ENCODE results near the gene LRP1B. TPM values are rescaled to one million over a fixed set of nuclear protein-coding genes. Genes with fewer than 3 reads are reported as not detected.

LRP1B gene
- total and polyA plus RNA-seq, 2 experiments from 2014 or later, result not detected

- no peaks in the 10 kb centered on the region for H3K79me2 ChIP-seq (ENCODE audit: insufficient read depth)
- no peak overlapping the region for H2AFZ ChIP-seq
- H3K9me2 ChIP-seq (ENCODE audit: insufficient read depth), result no peaks in the 10 kb centered on the region
- no peak for TF ChIP-seq EZH2phosphoT487 (IDR thresholded peaks at IDR 0.05; ENCODE audit: insufficient read depth, low read depth)
- TF ChIP-seq EZH2 (IDR thresholded peaks at IDR 0.05; ENCODE audit: insufficient read depth, poor library complexity, severe bottlenecking), result no peak
- H3K9ac ChIP-seq, result no peak overlapping the region
- H3K36me3 ChIP-seq (ENCODE audit: low read depth), result no peaks in the 10 kb centered on the region
- no peak overlapping the region for H3K4me3 ChIP-seq
- no peak overlapping the region for H3K4me2 ChIP-seq (ENCODE audit: unreplicated experiment)
- in situ Hi-C loops (cut with MboI), result no loop called here
- H3K27me3 ChIP-seq (replicated peaks; ENCODE audit: insufficient read depth), result no peaks in the 10 kb centered on the region
- 41 to 55% methylated on average over 1 of the region's 1 CpG for WGBS, 2 experiments (ENCODE audit: low coverage in 1 of 2, low lambda C conversion rate in 2 of 2, missing lambda C conversion rate in 2 of 2)
- no peaks in the 10 kb centered on the region for H3K9me3 ChIP-seq (ENCODE audit: low read depth)
- no peak for DNase-seq
- H3F3A ChIP-seq (ENCODE audit: insufficient read depth), result 0 out of 2 replicates have a peak, but pooled peaks cover 3% of the 10 kb centered on the region
- H3K4me1 ChIP-seq (ENCODE audit: insufficient read depth), result no peaks in the 10 kb centered on the region
- no peaks in the 10 kb centered on the region for H4K20me1 ChIP-seq (ENCODE audit: insufficient read depth)
- H3K27ac ChIP-seq, result no peak overlapping the region
Measured at GRCh38 chr2:140246058-140246457, 1884.8 kb downstream of the LRP1B start.

GRCh38 chr2:140242889-140243288, 1887.9 kb downstream of the LRP1B start:
- no peak for DNase-seq
- H3K27me3 ChIP-seq (replicated peaks; ENCODE audit: insufficient read depth), result no peaks in the 10 kb centered on the region

GRCh38 chr2:140234116-140234515, 1896.7 kb downstream of the LRP1B start:
- no peaks in the 10 kb centered on the region for H3K9me2 ChIP-seq (ENCODE audit: insufficient read depth)
- no peak overlapping the region for H3K27ac ChIP-seq
- H3K27me3 ChIP-seq (replicated peaks; ENCODE audit: insufficient read depth), result no peaks in the 10 kb centered on the region
- no peaks in the 10 kb centered on the region for H3F3A ChIP-seq (ENCODE audit: insufficient read depth)
- H3K4me2 ChIP-seq (ENCODE audit: unreplicated experiment), result no peak overlapping the region
- no peaks in the 10 kb centered on the region for H3K9me3 ChIP-seq (ENCODE audit: low read depth)
- no peaks in the 10 kb centered on the region for H3K36me3 ChIP-seq (ENCODE audit: low read depth)
- no peak overlapping the region for H2AFZ ChIP-seq
- DNase-seq, result no peak
- no peaks in the 10 kb centered on the region for H4K20me1 ChIP-seq (ENCODE audit: insufficient read depth)
- TF ChIP-seq EZH2phosphoT487 (IDR thresholded peaks at IDR 0.05; ENCODE audit: insufficient read depth, low read depth), result no peak
- TF ChIP-seq EZH2 (IDR thresholded peaks at IDR 0.05; ENCODE audit: insufficient read depth, poor library complexity, severe bottlenecking), result no peak
- H3K9ac ChIP-seq, result no peak overlapping the region
- H3K4me3 ChIP-seq, result no peak overlapping the region
- no peaks in the 10 kb centered on the region for H3K79me2 ChIP-seq (ENCODE audit: insufficient read depth)
- no peaks in the 10 kb centered on the region for H3K4me1 ChIP-seq (ENCODE audit: insufficient read depth)
- WGBS, 2 experiments (ENCODE audit: low coverage in 1 of 2, low lambda C conversion rate in 2 of 2, missing lambda C conversion rate in 2 of 2), result 42 to 51% methylated on average over 3 of the region's 3 CpGs
- in situ Hi-C loops (cut with MboI), result no loop called here

More at GRCh38 chr2:140242889-140243288, 1887.9 kb downstream of the LRP1B start:
- Histone ChIP-seq H3K4me3 (no peak overlapping the region), H3K27ac (no peak overlapping the region), H3K9me3 (ENCODE audit: low read depth) (no peaks in the 10 kb centered on the region), H3K4me2 (ENCODE audit: unreplicated experiment) (no peak overlapping the region), H2AFZ (no peak overlapping the region), H3K36me3 (ENCODE audit: low read depth) (no peaks in the 10 kb centered on the region), H4K20me1 (ENCODE audit: insufficient read depth) (no peaks in the 10 kb centered on the region), H3K9me2 (ENCODE audit: insufficient read depth) (no peaks in the 10 kb centered on the region), H3K9ac (no peak overlapping the region), H3K79me2 (ENCODE audit: insufficient read depth) (no peaks in the 10 kb centered on the region), H3F3A (ENCODE audit: insufficient read depth) (0 out of 2 replicates have a peak, but pooled peaks cover 3% of the 10 kb centered on the region), H3K4me1 (ENCODE audit: insufficient read depth) (no peaks in the 10 kb centered on the region)
- 90 to 95% methylated on average over 1 of the region's 1 CpG for WGBS, 2 experiments (ENCODE audit: low coverage in 1 of 2, low lambda C conversion rate in 2 of 2, missing lambda C conversion rate in 2 of 2)
- TF ChIP-seq EZH2phosphoT487 (IDR thresholded peaks at IDR 0.05; ENCODE audit: insufficient read depth, low read depth) (no peak), EZH2 (IDR thresholded peaks at IDR 0.05; ENCODE audit: insufficient read depth, poor library complexity, severe bottlenecking) (no peak)
- in situ Hi-C loops (cut with MboI), result no loop called here

- in situ Hi-C loops (cut with MboI), result no loop called here
- no peak for DNase-seq
- no peak overlapping the region for H2AFZ ChIP-seq
- H3K27ac ChIP-seq, result no peak overlapping the region
- WGBS, 2 experiments (ENCODE audit: low coverage in 1 of 2, low lambda C conversion rate in 2 of 2, missing lambda C conversion rate in 2 of 2), result 48 to 54% methylated on average over 2 of the region's 2 CpGs
- no peaks in the 10 kb centered on the region for H3K9me2 ChIP-seq (ENCODE audit: insufficient read depth)
- H4K20me1 ChIP-seq (ENCODE audit: insufficient read depth), result no peaks in the 10 kb centered on the region
- H3K4me2 ChIP-seq (ENCODE audit: unreplicated experiment), result no peak overlapping the region
- H3K4me3 ChIP-seq, result no peak overlapping the region
- no peaks in the 10 kb centered on the region for H3F3A ChIP-seq (ENCODE audit: insufficient read depth)
- no peak overlapping the region for H3K9ac ChIP-seq
- H3K79me2 ChIP-seq (ENCODE audit: insufficient read depth), result no peaks in the 10 kb centered on the region
- H3K9me3 ChIP-seq (ENCODE audit: low read depth), result no peaks in the 10 kb centered on the region
- H3K4me1 ChIP-seq (ENCODE audit: insufficient read depth), result no peaks in the 10 kb centered on the region
- H3K36me3 ChIP-seq (ENCODE audit: low read depth), result no peaks in the 10 kb centered on the region
- TF ChIP-seq EZH2phosphoT487 (IDR thresholded peaks at IDR 0.05; ENCODE audit: insufficient read depth, low read depth), result no peak
- TF ChIP-seq EZH2 (IDR thresholded peaks at IDR 0.05; ENCODE audit: insufficient read depth, poor library complexity, severe bottlenecking), result no peak
- no peaks in the 10 kb centered on the region for H3K27me3 ChIP-seq (replicated peaks; ENCODE audit: insufficient read depth)
Measured at GRCh38 chr2:140210963-140211362, 1919.9 kb downstream of the LRP1B start.

GRCh38 chr2:140205093-140205492, 1925.7 kb downstream of the LRP1B start:
- Histone ChIP-seq H3K36me3 (ENCODE audit: low read depth) (no peaks in the 10 kb centered on the region), H2AFZ (no peak overlapping the region), H3K27me3 (replicated peaks; ENCODE audit: insufficient read depth) (no peaks in the 10 kb centered on the region), H3K4me1 (ENCODE audit: insufficient read depth) (no peaks in the 10 kb centered on the region), H3K79me2 (ENCODE audit: insufficient read depth) (no peaks in the 10 kb centered on the region), H3K9ac (no peak overlapping the region), H3K27ac (no peak overlapping the region), H3K4me3 (no peak overlapping the region), H3K9me3 (ENCODE audit: low read depth) (no peaks in the 10 kb centered on the region), H3K4me2 (ENCODE audit: unreplicated experiment) (no peak overlapping the region), H4K20me1 (ENCODE audit: insufficient read depth) (no peaks in the 10 kb centered on the region), H3F3A (ENCODE audit: insufficient read depth) (no peaks in the 10 kb centered on the region), H3K9me2 (ENCODE audit: insufficient read depth) (no peaks in the 10 kb centered on the region)
- no peak for TF ChIP-seq EZH2 (IDR thresholded peaks at IDR 0.05; ENCODE audit: insufficient read depth, poor library complexity, severe bottlenecking)
- no peak for TF ChIP-seq EZH2phosphoT487 (IDR thresholded peaks at IDR 0.05; ENCODE audit: insufficient read depth, low read depth)
- 19 to 27% methylated on average over 2 of the region's 2 CpGs for WGBS, 2 experiments (ENCODE audit: low coverage in 1 of 2, low lambda C conversion rate in 2 of 2, missing lambda C conversion rate in 2 of 2)
- in situ Hi-C loops (cut with MboI), result no loop called here
- no peak for DNase-seq
